NCI-H1694 (cell line): Measurements from ENCODE around the gene STXBP4.
A peak's percentile ranks its signal among the peaks of the same experiment; 100 is the strongest.

Experiments
- DNase-seq: peaks from one replicate; lab custom pipeline; 2025; lab: John Stamatoyannopoulos, UW

Gene STXBP4

GRCh38 chr17:54968262-54968987, at the start of gene STXBP4, which contains the start of gene COX11:
TSS of gene STXBP4 (plus strand) at chr17:54968765. CDS start at chr17:54986220, 17,455 bp downstream.
TSS of gene COX11 (minus strand) at chr17:54968654. CDS start at chr17:54968646, 8 bp downstream.
- DNase-seq = peak; percentile 97

GRCh38 chr17:54919425-54919824, 49.1 kb upstream of the STXBP4 start:
- DNase-seq = no peak

- DNase-seq = no peak
Measured at GRCh38 chr17:54920819-54921218, 47.7 kb upstream of the STXBP4 start.

- no peak for DNase-seq
Measured at GRCh38 chr17:54924405-54924804, 44.2 kb upstream of the STXBP4 start.

GRCh38 chr17:54927525-54927924, 41.0 kb upstream of the STXBP4 start:
- DNase-seq = no peak

- DNase-seq = no peak
Measured at GRCh38 chr17:54932711-54933110, 35.9 kb upstream of the STXBP4 start.

- no peak for DNase-seq
Measured at GRCh38 chr17:54933921-54934320, 34.6 kb upstream of the STXBP4 start.

- DNase-seq = no peak
Measured at GRCh38 chr17:54935471-54935870, 33.1 kb upstream of the STXBP4 start.

- DNase-seq = no peak
Measured at GRCh38 chr17:54937018-54937417, 31.5 kb upstream of the STXBP4 start.

- no peak for DNase-seq
Measured at GRCh38 chr17:54937426-54937825, 31.1 kb upstream of the STXBP4 start.

- no peak for DNase-seq
Measured at GRCh38 chr17:54941285-54941684, 27.3 kb upstream of the STXBP4 start.

GRCh38 chr17:54944796-54945195, 23.8 kb upstream of the STXBP4 start:
- no peak for DNase-seq

GRCh38 chr17:54945231-54945630, 23.3 kb upstream of the STXBP4 start:
- no peak for DNase-seq

- DNase-seq = no peak
Measured at GRCh38 chr17:54945671-54946070, 22.9 kb upstream of the STXBP4 start.

GRCh38 chr17:54947396-54947795, 21.2 kb upstream of the STXBP4 start:
- no peak for DNase-seq

GRCh38 chr17:54948380-54948779, 20.2 kb upstream of the STXBP4 start:
- no peak for DNase-seq

GRCh38 chr17:54950116-54950515, 18.4 kb upstream of the STXBP4 start:
- DNase-seq = no peak

- DNase-seq = no peak
Measured at GRCh38 chr17:54951286-54951685, 17.3 kb upstream of the STXBP4 start.

- no peak for DNase-seq
Measured at GRCh38 chr17:54956791-54957190, 11.8 kb upstream of the STXBP4 start.

GRCh38 chr17:54967621-54968261, 824 bp upstream of the STXBP4 start:
- DNase-seq = peak; percentile 8

GRCh38 chr17:54968988-54969332, 395 bp downstream of the STXBP4 start:
- DNase-seq = no peak

- no peak for DNase-seq
Measured at GRCh38 chr17:54969658-54970572, 1.4 kb downstream of the STXBP4 start.

GRCh38 chr17:54971147-54971546, 2.6 kb downstream of the STXBP4 start:
- DNase-seq = no peak
